ENCODE measurements around the gene P2RY6. TPM values are rescaled to one million over a fixed set of nuclear protein-coding genes. Genes with fewer than 3 reads are reported as not detected.

Gene P2RY6
- total RNA-seq, 1 experiment from 2014 or later = 0.15 TPM

- no peak for DNase-seq (ENCODE audit: low read depth, low spot score)
- POLR2A ChIA-PET = no interaction called here
- RAD21 ChIA-PET (ENCODE audit: low non-redundant PET in 1 of 2, low total read pairs in 2 of 2, uncharacterized antibody in 2 of 2, unreplicated experiment in 2 of 2) = no interaction called here
- ATAC-seq = no peak
- Histone ChIP-seq H3K79me2 (ENCODE audit: insufficient read depth, low read length) (no peaks in the 10 kb centered on the region), H3K9me3 (ENCODE audit: control insufficient read depth in 1 of 2, insufficient read depth in 1 of 2, low read depth in 1 of 2, low read length in 2 of 2) (no peaks in the 10 kb centered on the region), H3K4me3 (replicated peaks in 1 of 2; ENCODE audit: low read depth in 1 of 2, low read length in 2 of 2) (no peak overlapping the region), H3K4me2 (ENCODE audit: low read length) (no peak overlapping the region), H4K20me1 (ENCODE audit: insufficient read depth) (no peaks in the 10 kb centered on the region), H3K9me2 (ENCODE audit: insufficient read depth) (no peaks in the 10 kb centered on the region), H3K27me3 (ENCODE audit: insufficient read depth, low read length) (no peaks in the 10 kb centered on the region), H2AFZ (ENCODE audit: low read depth, low read length, poor library complexity, severe bottlenecking) (no peak overlapping the region), H3K27ac (ENCODE audit: low read depth, low read length) (no peak overlapping the region), H3K4me1 (ENCODE audit: control insufficient read depth in 1 of 2, insufficient read depth in 2 of 2, low read length in 2 of 2) (peaks cover 32 to 41% of the 10 kb centered on the region in 2 experiments), H3K9ac (ENCODE audit: low read length) (no peak overlapping the region), H3K36me3 (ENCODE audit: control insufficient read depth in 1 of 2, insufficient read depth in 2 of 2, low read length in 2 of 2) (no peaks in the 10 kb centered on the region)
- CTCF ChIA-PET = interaction anchor here (1.4 to 1.9 kb wide), 2 partner anchors 9 to 14 kb away, joined by 3 to 7 read pairs; no protein-coding TSS in a partner anchor
- intact Hi-C loops (cut with micrococcal nuclease) = no loop called here
- no TSS peak for BruUV-seq (replicated peaks)
- TF ChIP-seq ZBTB33 (IDR thresholded peaks at IDR 0.05; ENCODE audit: extremely low read depth, insufficient replicate concordance, low read length) (no peak), SIN3A (IDR thresholded peaks at IDR 0.05; ENCODE audit: low read depth) (no peak), MAX (IDR thresholded peaks at IDR 0.05) (no peak), FOSL1 (IDR thresholded peaks at IDR 0.05; ENCODE audit: low read depth) (no peak), CBX3 (IDR thresholded peaks at IDR 0.05; ENCODE audit: low read depth) (no peak), REST (IDR thresholded peaks at IDR 0.05; ENCODE audit: low read depth) (no peak), SP1 (IDR thresholded peaks at IDR 0.05; ENCODE audit: low read depth) (no peak), CEBPB (IDR thresholded peaks at IDR 0.05; ENCODE audit: low read depth) (no peak), EZH2 (IDR thresholded peaks at IDR 0.05) (no peak), POLR2A (IDR thresholded peaks at IDR 0.05; ENCODE audit: borderline replicate concordance, extremely low read depth, insufficient read depth, insufficient read length) (no peak), ELF1 (IDR thresholded peaks at IDR 0.05; ENCODE audit: borderline replicate concordance, low read depth) (no peak), CTCF (IDR thresholded peaks at IDR 0.05 in 2 of 3, conservative IDR thresholded peaks at IDR 0.05 in 1 of 3; ENCODE audit: borderline replicate concordance in 1 of 3, insufficient read depth in 1 of 3, low read depth in 2 of 3, low read length in 2 of 3) (no peak), ATF3 (IDR thresholded peaks at IDR 0.05) (no peak), ZFX (IDR thresholded peaks at IDR 0.05) (no peak), TCF7L2 (IDR thresholded peaks at IDR 0.05; ENCODE audit: borderline replicate concordance, extremely low read depth, insufficient read depth, insufficient read length) (no peak), EGR1 (IDR thresholded peaks at IDR 0.05; ENCODE audit: low read depth) (no peak), YY1 (IDR thresholded peaks at IDR 0.05; ENCODE audit: extremely low read depth, insufficient replicate concordance, low read depth, low read length) (no peak)
Observed at GRCh38 chr11:73321604-73322381, 49.7 kb downstream of the P2RY6 start.

Measured in HCT116 (cell line).